ENCODE data around the gene ANKRD10. TPM values are rescaled to one million over a fixed set of nuclear protein-coding genes. Genes with fewer than 3 reads are reported as not detected.

ANKRD10 gene
- total RNA-seq, 1 donor from 2014 or later = 157 TPM

DNA sequence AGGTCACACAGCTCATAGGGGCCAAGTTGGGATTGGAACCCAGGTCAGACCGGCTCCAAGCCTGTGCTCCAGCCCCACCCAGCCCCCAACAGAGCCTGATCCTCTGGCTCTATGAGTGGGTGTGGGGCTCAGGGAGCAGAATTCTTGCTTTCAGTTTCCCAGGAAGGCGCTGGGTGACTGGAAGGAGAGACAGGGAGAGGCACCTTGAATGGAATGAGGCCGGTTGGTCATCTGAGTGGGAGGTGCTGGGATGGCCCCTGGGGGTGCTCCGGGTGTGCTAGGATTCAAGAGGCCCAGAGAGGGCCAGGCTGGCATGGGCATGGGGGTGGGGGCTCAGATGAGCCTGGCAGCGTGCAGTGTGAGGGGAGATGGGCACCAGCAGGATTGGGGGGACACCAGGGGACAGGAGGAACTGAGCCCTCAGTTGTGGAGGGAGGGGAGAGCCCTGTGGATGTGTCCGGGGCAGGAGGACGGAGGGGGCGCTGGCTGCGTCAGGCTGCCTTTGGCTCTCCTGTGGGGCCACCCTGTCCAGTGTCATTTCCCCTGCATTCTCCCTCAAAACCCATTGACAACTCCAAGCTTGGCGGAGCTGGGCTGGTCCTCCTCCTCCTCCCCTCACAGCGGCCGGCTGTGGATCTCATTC is 31.2 kb upstream of the ANKRD10 start:
- Histone ChIP-seq H2AFZ (ENCODE audit: low read depth, low read length) (no peak overlapping the region), H3K79me2 (ENCODE audit: insufficient read depth, low read length) (no peaks in the 10 kb centered on the region), H3K4me2 (ENCODE audit: low read length) (no peak overlapping the region), H3K4me1 (ENCODE audit: insufficient read depth, low read length) (peaks cover 10% of the 10 kb centered on the region), H3K4me3 (ENCODE audit: insufficient read depth, low read depth, low read length) (no peak overlapping the region), H3K27ac (ENCODE audit: low read depth, low read length) (no peak overlapping the region), H3K27me3 (ENCODE audit: insufficient read depth, low read length) (no peaks in the 10 kb centered on the region), H3K9ac (ENCODE audit: low read length) (no peak overlapping the region), H4K20me1 (ENCODE audit: insufficient read depth, low read length) (no peaks in the 10 kb centered on the region), H3K36me3 (ENCODE audit: insufficient read depth, low read length) (no peaks in the 10 kb centered on the region), H3K9me3 (ENCODE audit: insufficient read depth, low read depth, low read length) (no peaks in the 10 kb centered on the region)
- Mint-ChIP-seq H3K27ac (ENCODE audit: unreplicated experiment) (no peak overlapping the region), H3K27me3 (ENCODE audit: low read depth, unreplicated experiment) (peaks cover 8% of the 10 kb centered on the region), H3K4me3 (ENCODE audit: unreplicated experiment) (no peak overlapping the region), H3K36me3 (ENCODE audit: low read depth, unreplicated experiment) (no peaks in the 10 kb centered on the region), H3K9me3 (ENCODE audit: unreplicated experiment) (peaks cover 8% of the 10 kb centered on the region), H3K4me1 (ENCODE audit: low read depth, unreplicated experiment) (peaks cover 19% of the 10 kb centered on the region)
- FAIRE-seq (no peak), DNase-seq (ENCODE audit: low read depth) (no peak)
- no peak for TF ChIP-seq EZH2 (IDR thresholded peaks at IDR 0.05; ENCODE audit: insufficient read depth, low read length)
- TF ChIP-seq, protein P1, sequence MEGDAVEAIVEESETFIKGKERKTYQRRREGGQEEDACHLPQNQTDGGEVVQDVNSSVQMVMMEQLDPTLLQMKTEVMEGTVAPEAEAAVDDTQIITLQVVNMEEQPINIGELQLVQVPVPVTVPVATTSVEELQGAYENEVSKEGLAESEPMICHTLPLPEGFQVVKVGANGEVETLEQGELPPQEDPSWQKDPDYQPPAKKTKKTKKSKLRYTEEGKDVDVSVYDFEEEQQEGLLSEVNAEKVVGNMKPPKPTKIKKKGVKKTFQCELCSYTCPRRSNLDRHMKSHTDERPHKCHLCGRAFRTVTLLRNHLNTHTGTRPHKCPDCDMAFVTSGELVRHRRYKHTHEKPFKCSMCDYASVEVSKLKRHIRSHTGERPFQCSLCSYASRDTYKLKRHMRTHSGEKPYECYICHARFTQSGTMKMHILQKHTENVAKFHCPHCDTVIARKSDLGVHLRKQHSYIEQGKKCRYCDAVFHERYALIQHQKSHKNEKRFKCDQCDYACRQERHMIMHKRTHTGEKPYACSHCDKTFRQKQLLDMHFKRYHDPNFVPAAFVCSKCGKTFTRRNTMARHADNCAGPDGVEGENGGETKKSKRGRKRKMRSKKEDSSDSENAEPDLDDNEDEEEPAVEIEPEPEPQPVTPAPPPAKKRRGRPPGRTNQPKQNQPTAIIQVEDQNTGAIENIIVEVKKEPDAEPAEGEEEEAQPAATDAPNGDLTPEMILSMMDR (IDR thresholded peaks at IDR 0.05; ENCODE audit: insufficient read depth, low read depth, low read length) = no peak

DNA sequence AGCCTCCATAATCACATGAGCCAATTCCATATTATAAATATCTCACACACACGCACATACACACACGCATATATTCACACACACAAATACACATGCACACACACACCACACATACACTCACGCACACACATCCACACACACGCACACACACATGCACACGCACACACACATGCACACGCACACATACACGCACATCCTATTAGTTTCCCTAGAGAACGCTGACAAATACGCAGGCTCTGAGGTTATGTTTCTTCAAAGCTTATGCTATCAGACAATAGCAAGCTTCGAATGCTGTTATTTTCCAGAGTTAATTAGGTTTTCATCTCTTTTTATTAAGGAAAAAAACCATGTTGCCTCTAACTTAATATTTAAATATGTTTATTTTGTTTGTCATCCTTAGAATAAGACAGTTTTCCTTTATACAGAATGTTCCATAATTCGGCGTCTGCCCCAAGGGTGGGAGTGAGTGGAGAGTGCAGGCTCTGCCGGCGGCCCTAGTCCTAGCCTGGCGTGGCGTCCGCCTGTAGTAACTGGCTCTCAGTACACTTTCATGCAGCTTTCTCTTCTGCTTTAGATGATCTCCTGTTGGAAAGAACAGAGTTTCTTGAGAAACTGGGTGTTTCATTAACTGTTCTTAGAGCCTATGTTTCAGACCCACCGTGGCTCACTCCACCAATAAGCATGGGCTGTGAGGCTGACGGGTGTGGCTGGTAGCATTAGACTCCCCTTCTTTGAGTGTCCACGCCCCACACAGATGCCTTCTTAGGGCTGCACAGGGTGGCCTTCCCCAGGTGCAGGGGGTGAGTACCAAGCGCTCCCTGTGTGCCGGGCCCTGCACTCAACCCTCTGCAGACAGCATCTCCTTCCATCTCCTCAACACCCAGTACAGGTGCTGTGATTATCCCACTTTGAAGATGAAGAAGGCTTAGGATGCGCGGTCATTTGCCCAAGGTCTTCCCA is 30.4 kb upstream of the ANKRD10 start:
- no peaks in the 10 kb centered on the region for H3K79me2 ChIP-seq (ENCODE audit: insufficient read depth, low read length)
- H3K4me1 Mint-ChIP-seq (ENCODE audit: low read depth, unreplicated experiment) = peaks cover 19% of the 10 kb centered on the region
- H3K4me3 Mint-ChIP-seq (ENCODE audit: unreplicated experiment) = no peak overlapping the region
- H3K9me3 Mint-ChIP-seq (ENCODE audit: unreplicated experiment) = peaks cover 8% of the 10 kb centered on the region
- no peak overlapping the region for H3K4me2 ChIP-seq (ENCODE audit: low read length)
- no peaks in the 10 kb centered on the region for H3K36me3 Mint-ChIP-seq (ENCODE audit: low read depth, unreplicated experiment)
- H3K9me3 ChIP-seq (ENCODE audit: insufficient read depth, low read depth, low read length) = no peaks in the 10 kb centered on the region
- peaks cover 10% of the 10 kb centered on the region for H3K4me1 ChIP-seq (ENCODE audit: insufficient read depth, low read length)
- DNase-seq (ENCODE audit: low read depth) (no peak), FAIRE-seq (no peak)
- H3K27ac Mint-ChIP-seq (ENCODE audit: unreplicated experiment) = no peak overlapping the region
- no peak overlapping the region for H3K27ac ChIP-seq (ENCODE audit: low read depth, low read length)
- no peaks in the 10 kb centered on the region for H4K20me1 ChIP-seq (ENCODE audit: insufficient read depth, low read length)
- peaks cover 6% of the 10 kb centered on the region for H3K27me3 Mint-ChIP-seq (ENCODE audit: low read depth, unreplicated experiment)
- no peak overlapping the region for H2AFZ ChIP-seq (ENCODE audit: low read depth, low read length)
- H3K27me3 ChIP-seq (ENCODE audit: insufficient read depth, low read length) = no peaks in the 10 kb centered on the region
- no peak overlapping the region for H3K4me3 ChIP-seq (ENCODE audit: insufficient read depth, low read depth, low read length)
- no peak for TF ChIP-seq EZH2 (IDR thresholded peaks at IDR 0.05; ENCODE audit: insufficient read depth, low read length)
- TF ChIP-seq, protein P1 (IDR thresholded peaks at IDR 0.05; ENCODE audit: insufficient read depth, low read depth, low read length) = no peak
- no peak overlapping the region for H3K9ac ChIP-seq (ENCODE audit: low read length)
- H3K36me3 ChIP-seq (ENCODE audit: insufficient read depth, low read length) = no peaks in the 10 kb centered on the region
